GM19043 (cell line): ENCODE measurements around the gene NAA80.
"Not testable (repeated sequence)": the region's sequence is repeated elsewhere in the genome, so short reads cannot be mapped to it uniquely, and the experiment has no call there.

ENCODE experiments used
- ATAC-seq: cut with Tn5 transposase; IDR thresholded peaks from one replicate; pipeline ENCODE4 v1.9.1; 2021; ENCODE audit warnings: low read depth; ENCODE audit not compliant: unreplicated experiment

Gene NAA80

DNA sequence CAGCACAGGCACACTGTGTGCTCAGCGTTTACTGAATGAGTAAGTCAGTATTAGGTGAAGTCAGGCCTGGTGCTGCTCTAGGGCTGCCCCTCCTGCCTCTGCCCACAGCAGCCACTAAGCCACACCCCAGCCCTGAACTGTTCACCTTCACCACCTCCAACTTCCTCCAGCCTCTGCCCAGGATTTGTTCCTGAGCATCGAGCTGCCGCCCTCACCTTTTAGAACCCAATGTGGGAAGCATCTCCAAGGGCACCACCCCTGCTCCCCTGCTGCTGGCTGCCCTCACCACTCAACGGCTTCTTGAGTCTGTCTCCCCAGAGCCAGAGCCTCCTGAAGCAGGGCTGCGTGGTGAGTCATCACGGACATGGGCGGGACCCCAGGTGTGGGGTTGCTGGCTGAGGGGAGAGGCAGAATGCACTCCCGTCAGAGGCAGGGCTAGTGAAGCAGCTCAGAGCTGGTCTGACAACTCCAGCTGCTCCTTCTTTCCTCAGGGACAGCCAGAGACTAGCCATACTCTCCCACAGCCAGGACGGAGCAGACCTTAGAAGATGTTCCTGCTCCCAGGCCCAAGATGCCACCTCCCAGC is 17.5 kb upstream of the NAA80 start:
- no peak for ATAC-seq

DNA sequence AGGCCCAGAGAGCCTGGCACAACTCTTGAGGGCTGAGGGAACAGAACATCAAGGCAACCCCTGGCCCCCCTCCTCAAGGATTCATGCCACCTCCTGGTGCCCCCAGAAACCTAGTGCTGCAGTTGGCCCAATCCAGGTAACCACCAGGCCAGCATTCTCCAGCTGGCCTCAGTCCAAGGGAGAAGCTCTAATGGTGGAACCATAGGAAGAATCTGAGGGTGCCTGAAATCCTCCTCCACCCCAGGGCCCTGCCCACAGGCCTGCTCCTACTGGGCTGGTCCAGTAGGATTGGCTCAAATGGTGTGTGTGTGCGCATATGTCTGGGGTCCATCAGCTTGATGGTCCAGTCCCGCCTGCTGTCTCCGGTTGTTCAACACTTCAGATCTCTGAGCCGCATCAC is 15.6 kb upstream of the NAA80 start:
- no peak for ATAC-seq

DNA sequence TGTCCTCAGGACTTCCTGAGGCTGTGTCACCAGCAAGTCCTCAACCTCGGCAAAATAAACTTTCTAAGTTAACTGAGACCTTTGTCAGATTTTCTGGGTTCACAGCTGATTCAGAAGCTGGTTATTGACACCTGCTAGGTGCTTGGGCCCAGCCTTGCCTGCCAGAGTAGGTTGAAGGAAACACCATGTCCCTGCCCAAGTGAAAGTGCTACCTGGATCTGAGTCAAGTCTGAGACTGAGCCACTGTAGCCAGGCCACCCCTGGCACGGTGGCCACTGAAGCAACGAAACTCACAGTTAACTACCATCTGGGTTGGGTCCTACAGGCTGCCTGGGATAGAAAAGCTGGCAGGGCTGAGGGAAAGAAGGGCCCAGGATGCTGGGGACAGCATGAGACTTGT is 15.1 kb upstream of the NAA80 start:
- no peak for ATAC-seq

DNA sequence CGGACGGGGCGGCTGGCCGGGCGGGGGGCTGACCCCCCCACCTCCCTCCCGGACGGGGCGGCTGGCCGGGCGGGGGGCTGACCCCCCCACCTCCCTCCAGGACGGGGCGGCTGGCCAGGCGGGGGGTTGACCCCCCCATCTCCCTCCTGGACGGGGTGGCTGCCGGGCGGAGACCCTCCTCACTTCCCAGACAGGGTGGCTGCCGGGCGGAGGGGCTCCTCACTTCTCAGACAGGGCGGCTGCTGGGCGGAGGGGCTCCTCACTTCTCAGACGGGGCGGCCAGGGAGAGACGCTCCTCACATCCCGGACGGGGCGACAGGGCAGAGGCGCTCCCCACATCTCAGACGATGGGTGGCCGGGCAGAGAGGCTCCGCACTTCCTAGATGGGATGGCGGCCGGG is 12.8 kb upstream of the NAA80 start:
- ATAC-seq, result not testable (repeated sequence)

DNA sequence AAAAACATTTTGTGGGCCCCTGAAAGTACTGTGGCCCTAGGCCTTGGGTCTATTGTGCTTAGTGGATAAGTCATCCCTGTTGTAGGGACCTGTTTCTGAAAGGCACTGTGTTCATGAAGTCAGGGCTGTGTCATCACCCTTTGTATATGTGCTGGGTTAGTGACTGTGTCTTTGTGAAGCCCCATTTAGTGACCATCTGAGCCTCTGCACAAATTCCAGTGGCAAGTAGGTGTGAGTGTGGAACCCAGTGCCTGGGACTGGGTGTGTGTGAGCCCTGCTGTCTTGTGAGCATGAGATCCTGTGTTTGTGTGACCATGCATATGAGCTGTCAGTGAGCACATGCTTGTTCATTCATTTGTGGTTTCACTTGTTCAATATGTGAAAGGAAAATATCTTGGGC is 5.4 kb upstream of the NAA80 start:
- no peak for ATAC-seq

DNA sequence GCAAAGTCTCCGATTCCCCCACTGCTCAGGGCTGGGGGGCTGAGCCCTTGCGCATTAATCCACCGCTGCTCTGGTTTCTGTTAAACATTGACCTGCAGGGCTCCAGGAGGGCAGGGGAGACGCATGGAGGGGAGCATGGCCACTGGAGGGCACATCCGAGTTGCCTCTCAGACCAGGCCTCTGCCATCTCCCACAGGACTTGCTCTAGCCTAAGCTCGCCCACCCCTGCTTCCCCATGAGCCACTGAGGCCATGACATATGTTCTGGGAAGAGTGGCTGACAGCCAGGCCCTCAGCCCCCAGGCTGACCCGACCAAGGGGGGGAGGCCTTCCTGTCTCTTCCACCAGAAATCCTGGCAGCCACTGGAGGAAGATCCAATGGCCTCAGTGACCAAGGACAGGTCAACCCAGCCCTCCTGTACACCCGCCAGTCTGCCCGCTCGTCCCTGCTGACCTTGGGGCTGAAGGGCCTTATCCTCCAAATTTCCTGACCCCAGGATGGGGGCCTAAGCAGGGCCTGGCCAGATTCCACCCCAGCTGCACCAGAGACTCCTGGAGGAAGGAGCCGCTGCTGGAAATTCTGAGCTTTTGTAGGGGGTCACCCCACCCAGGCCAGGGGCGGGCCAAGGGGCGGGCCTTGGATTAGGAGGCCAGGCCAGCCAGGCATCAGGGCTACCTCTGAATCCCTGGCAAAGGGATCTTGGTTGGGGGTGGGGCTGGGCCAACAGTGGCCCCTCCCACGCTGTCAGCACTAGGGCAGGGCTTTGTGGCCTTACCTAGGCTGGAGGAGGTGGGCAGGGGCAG is 4.0 kb upstream of the NAA80 start, which contains the start of gene HYAL1:
Gene HYAL1, minus strand, starts transcription at position 562 of the 803 bp plus-strand sequence. CDS start 618 bp downstream, outside the sequence.
- no peak for ATAC-seq

DNA sequence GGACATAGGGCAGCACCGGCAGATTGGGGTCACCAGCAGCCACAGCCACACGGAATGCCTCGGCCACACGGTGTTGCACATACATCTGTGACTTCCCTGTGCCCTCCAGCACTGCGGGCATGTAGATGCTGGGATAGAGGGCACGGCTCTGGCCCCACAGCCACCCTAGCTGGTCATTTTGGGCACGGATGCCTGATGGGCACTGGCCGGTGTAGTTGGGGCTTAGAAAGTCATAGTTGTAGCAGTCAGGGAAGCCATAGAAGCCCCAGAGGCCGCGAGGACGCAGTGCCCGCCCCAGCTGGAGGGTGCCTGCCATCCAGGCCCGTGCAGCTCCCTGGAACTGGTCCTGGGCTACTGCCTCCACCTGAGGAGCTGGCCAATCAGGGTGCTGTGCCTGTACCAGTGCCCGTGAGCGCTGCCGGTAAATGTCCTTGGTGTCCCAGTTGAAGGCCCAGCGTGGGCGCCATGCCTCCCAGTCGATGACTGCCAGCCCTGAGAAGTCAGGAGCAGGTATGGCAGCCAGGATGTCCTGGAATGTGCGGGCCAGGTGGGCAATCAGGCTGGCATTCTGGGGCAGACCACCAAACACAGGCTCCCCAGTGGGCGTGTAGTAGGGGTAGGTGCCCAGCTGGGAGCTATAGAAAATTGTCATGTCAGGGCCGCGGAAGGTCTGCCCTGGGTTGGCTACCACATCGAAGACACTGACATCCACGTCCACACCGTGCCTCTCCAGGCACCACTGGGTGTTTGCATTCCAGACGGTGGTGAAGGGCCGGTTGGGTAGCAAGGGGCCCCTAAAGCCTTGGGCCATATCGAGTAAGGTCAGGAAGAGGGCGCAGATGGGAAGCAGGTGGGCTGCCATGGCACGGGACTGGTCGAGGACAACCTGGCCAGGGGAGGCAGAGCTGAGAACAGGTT is 3.1 kb upstream of the NAA80 start:
- no peak for ATAC-seq

DNA sequence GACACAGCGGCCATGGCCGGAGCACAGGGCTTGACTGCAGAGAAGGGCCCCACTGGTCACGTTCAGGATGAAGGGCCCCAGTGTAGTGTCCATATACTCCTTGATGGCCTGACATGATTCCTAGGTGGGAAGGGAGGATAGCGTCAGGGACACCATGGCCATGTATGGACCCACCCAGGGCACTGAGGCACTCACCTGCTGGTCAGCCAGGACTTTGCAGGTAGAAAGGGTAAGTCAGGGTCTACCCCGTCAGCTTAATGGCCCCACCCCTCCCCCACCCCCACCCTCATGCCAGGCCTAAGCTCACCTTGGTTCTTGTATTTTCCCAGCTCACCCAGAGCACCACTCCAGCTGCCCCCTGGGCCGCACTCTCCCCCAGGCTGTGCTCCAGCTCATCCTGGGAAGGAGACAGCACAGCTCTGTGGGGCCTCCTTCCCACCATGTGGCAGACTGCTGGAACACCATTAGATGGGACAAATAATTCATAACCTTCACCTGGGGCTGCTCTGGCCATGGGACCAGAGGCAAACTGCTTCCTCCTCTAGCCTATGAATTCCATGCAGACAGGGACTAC is 1.6 kb upstream of the NAA80 start:
- no peak for ATAC-seq

DNA sequence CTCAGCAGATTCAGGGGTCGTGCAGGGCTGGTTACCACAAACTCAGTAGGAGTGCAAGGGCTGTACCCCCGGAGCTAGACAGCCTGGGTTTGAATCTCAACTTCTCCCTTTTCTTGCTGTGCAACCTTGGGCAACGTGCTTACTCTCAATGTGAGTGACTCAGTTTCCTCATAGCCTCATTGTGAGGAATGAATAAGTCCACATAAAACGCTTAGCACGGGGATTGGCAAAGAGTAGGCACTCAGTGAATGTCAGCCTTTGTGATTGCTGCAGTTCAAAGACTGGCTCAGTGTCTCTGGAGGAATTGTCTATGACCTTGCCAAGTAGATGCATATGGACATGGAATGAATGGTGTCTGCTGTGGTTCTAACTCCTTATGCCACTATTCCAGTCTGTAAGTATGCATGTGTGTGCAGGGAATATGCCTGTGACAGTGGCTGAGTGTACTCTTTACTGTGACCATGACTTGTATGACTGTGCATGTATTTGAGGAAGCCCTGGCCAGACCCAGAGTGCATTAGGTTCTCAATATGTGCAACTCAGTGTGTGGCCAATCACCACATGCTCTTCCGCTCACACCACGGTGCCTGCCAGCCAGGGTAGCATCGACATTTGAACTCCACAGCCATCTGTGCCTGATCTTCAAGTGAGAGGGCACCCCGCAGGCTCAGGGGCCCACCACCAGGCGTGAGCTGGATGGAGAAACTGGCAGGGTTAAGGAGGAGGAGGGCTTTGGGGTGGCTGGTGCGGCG is 900 bp upstream of the NAA80 start:
- no peak for ATAC-seq

DNA sequence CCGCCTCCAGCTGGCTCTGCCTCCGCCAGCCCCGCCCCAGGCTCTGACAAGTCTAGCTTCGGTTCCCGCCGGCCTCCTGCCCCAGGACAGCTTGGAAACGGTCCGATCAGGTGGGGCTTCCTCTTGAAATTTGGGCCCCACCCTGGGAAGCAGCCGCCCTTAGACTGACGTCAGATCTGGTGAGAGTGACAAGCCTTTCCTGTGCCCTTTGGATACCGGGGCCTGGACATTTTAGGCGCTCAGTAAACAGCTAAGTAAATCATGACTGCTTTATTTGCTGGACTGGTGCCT is 378 bp upstream of the NAA80 start:
- no peak for ATAC-seq

DNA sequence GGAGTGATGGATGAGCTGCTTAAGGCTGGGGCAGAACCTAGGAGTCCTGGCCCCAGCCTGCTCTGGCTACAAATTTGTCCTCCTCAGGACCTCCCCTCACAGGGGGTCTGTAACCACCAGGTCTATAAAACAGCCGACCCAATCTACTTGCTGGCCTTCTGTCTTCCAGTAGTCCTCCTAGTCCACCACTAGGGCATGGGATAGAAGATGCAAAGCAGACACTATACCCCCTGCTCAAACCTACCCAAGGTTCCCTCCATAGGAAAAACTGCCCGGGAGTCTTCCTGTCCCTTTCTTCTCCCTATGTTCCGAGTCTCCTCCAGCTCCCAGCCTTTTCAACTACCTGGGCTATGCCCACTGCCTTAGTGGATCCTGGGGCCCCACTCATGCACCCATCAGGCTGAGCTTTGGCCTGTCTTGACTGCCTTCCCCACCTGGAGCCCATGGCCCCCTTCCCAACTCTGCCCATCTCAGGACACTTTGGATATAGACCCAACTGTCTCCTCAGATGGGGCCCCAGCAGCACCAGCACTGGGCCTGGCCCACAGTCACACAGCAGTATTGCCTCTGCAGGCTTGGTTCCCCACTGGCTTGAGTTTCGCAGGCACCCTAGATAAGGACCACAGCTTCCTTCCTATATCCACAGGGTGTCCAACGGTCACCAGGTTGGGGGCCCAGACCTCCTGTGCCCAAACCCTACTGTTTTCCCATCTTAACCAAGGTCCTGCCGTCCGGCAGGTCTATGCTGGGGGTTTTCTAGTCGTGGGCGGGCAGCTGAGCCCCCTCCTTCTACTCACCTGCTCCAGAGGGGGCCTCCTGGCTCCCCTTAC is 1.1 kb downstream of the NAA80 start:
- no peak for ATAC-seq

DNA sequence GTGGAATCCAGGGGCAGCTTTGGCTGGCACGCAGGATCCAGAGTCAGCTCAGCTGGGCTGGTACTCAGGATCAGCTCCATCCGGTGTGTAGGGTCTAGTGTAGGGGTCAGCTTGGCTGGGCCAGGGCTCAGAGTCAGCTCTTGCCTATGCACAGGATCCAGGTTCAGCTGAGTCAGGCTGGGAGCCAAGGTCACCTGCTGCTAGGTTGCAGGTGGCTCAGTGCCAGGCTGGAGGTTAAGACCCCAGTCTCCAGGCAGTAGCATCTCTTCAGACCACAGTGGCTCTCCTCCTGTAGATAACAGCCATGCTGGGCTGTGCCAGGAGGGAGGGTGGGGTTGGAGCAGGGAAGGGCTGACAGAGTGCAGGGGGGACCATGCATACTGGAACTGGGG is 1.8 kb downstream of the NAA80 start:
- no peak for ATAC-seq

DNA sequence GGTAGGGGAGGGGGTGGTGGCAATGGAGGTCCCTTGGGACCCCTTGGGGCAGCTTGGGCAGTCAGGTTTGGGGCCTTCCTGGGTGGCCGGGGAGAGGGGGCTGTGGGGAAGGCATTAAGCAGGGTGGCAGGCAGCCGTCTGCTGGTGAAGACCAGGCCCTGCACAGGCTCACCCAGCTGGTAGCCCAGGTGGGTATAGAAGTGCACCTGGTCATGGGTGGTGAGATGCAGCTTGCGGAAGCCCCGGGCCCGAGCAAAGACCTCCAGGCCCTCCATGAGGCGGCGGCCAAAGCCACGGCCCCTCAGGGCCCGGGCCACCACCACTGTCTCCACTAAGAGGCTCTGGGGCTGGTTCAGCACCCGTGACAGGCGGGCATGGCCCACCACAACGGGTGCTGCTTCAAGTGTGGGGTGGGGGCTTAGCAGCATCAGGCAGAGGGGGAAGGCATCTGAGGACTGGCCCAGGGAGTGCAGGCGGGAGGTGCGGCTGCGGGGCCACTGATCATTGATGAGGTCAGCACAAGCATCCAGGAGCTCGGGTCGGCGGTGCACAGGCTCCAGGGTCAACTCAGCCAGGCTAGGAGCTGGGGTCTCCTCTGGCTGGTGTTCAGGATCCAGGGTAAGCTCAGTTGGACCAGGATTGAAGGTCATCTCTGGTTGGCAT is 2.4 kb downstream of the NAA80 start:
- ATAC-seq, result no peak

DNA sequence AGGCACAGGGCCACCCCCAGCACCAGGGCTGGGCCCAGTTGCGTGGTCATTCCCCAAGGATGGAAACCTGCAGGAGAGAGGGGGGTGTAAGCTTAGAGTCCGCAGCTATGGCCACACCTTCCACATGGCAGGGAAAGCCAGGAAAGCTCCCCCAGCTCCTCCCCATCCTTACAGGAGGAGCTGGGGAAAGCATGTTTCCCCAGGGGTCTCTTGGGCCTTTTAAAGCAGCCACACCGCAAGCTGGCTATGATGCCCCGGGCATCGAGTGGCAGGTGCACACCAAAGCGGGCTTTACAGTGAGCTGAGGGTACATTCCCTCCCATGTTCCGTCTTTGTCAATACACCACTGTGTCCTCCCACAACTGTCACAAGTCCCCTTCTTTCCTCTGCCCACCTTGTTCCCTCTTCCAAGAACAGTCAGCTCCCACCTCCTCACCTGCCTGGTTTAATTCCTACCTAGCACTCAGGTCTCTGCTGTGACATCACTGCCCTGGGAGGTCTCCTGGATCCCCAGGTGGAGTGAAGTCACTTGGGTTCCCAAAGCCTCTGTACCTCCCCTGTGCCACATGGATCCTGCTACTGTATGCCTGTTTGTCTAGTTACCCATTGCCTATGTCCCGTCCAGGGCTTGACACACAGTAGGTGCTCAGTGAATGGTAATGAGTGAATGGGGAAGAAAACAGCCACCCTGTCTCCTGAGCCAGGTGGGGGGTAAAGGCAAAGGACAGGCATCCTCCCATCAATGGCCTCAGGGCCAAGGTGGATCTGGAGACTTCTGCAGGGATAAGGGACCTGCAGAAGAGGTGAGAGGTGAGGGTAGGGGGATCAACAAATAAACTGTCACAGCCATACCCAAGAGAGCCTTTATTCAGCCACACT is 3.4 kb downstream of the NAA80 start:
- no peak for ATAC-seq

DNA sequence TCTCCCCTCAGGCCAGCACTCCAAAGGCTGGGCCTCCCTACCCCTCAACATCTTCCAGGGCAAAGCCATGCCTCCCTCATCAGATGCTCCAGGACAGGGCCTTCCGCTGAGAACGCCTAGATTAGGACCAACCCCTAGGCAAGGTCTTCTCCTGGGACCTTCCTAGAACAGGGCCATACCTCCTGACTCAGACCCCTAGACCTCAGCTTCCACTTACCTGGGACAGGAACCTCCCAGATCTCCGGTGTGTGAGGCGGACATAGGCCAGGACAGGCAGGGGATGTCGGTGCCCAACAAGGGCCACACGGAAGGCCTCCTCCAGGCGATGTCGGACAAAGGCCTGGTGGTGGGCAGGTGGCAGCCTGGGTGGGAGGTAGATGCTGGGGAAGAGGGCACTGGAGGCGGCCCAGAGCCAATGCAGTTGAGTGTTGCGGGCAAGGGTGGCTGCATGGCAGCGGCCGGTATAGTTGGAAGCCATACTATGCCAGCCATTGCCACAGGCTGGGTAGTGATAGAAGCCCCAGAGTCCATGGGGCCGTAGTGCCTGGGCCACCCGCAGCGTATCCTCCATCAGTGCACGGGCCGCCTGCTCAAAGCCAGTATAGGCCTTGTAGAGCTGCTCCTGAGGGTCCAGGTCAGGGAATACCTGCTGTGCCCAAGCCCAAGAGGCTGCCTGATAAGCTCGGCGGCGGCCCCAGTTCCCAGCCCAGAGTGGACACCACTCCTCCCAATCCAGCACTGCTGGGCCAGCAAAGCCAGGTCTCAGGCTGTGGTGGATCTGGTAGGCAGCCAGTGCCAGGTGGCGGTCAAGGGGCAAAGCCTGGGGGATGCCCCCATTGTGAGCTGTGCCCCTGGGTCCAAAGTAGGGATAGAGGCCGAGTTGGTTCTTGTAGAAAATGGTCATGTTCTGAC is 4.5 kb downstream of the NAA80 start:
- no peak for ATAC-seq

DNA sequence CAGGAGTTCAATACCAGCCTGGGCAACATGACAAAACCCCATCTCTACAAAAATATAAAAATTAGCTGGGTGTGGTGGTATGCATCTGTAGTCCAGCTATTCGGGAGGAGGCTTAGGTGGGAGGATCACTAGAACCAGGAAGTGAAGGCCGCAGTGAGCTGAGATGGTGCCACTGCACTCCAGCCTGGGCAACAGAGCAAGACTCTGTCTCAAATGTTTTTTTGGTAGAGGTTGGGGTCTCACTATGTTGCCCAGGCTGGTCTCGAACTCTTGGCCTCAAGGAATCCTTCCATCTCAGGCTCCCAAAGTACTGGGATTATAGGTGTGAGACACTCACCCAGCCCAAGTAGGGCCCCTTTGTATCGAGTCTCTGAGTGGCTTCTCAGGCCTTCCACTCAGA is 5.1 kb downstream of the NAA80 start:
- ATAC-seq, result no peak
